Upper lobe of right lung (tissue), 1 donor: Measurements from ENCODE around the gene CBX7. TPM values are rescaled to one million over a fixed set of nuclear protein-coding genes. Genes with fewer than 3 reads are reported as not detected.
A peak's percentile ranks its signal among the peaks of the same experiment; 100 is the strongest.
"Not testable (repeated sequence)": the region's sequence is repeated elsewhere in the genome, so short reads cannot be mapped to it uniquely, and the experiment has no call there.

Experiments
- ATAC-seq: fragments of 200-7000 bp; cut with Tn5 transposase; one replicate; pipeline ENCODE4 v1.9.1; 2020; ENCODE audit warnings: mild to moderate bottlenecking, moderate library complexity
- DNase-seq: peaks from one replicate; pipeline ENCODE4 v3.0.0-alpha.2; 2020
- H3K27ac ChIP-seq: fragments of 200-600 bp; one replicate; pipeline ENCODE4 v1.8.0; 2022
- H3K27me3 ChIP-seq: fragments of 200-600 bp; one replicate; pipeline ENCODE4 v1.8.0; 2022; ENCODE audit warnings: mild to moderate bottlenecking
- H3K36me3 ChIP-seq: fragments of 200-600 bp; one replicate; pipeline ENCODE4 v1.8.0; 2022
- H3K4me1 ChIP-seq: fragments of 200-600 bp; one replicate; pipeline ENCODE4 v1.8.0; 2022
- H3K4me3 ChIP-seq: fragments of 200-600 bp; one replicate; pipeline ENCODE4 v1.8.0; 2022; ENCODE audit warnings: mild to moderate bottlenecking
- H3K9me3 ChIP-seq: fragments of 200-600 bp; one replicate; pipeline ENCODE4 v1.8.0; 2022
- intact Hi-C: fragments of 100-400 bp; cut with DNase I; formaldehyde crosslinking; loops from one replicate; pipeline ENCODE4 v1.11.0; 2022
- total RNA-seq: library from RNA; stranded (reverse); fragmentation: NEBNext Ultra II Directional; extraction: Animal tissue kit (Norgen Biotek cat#: 25700); gene quantifications from one replicate; pipeline ENCODE4 v1.2.1, GENCODE V29; 2021
- TF ChIP-seq, protein P1 (sequence below): fragments of 200-600 bp; IDR thresholded peaks from one replicate; pipeline ENCODE4 v1.8.0; 2022; ENCODE audit warnings: antibody characterized with exemption
- donor health status: DM: no; HTN: yes; CAD: no; lungs with severe emphysema.

Gene CBX7
- total RNA-seq, 1 donor from 2014 or later, result 62.7 TPM

DNA sequence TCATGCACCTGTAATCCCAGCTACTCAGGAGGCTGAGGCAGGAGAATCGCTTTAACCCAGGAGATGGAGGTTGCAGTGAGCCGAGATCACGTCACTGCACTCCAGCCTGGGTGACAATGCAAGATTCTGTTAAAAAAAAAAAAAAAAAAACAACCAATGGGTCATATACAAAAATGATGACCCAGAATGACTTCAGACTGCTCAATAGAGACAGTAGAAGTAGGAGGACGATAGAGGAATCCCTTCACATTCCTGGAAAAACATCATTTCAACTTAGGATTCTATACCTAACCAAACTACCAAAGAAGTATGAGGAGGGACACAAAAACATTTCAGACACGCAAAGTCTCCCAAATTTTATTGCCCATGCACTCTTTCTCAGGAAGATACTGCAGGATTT lies 14.1 kb upstream of the CBX7 start:
- peaks cover 6% of the 10 kb centered on the region for H3K4me1 ChIP-seq
- H3K27me3 ChIP-seq, result no peaks in the 10 kb centered on the region
- no peaks in the 10 kb centered on the region for H3K9me3 ChIP-seq
- no peak for DNase-seq
- H3K36me3 ChIP-seq, result no peaks in the 10 kb centered on the region
- no peak for ATAC-seq
- no peak overlapping the region for H3K27ac ChIP-seq
- TF ChIP-seq, protein P1, sequence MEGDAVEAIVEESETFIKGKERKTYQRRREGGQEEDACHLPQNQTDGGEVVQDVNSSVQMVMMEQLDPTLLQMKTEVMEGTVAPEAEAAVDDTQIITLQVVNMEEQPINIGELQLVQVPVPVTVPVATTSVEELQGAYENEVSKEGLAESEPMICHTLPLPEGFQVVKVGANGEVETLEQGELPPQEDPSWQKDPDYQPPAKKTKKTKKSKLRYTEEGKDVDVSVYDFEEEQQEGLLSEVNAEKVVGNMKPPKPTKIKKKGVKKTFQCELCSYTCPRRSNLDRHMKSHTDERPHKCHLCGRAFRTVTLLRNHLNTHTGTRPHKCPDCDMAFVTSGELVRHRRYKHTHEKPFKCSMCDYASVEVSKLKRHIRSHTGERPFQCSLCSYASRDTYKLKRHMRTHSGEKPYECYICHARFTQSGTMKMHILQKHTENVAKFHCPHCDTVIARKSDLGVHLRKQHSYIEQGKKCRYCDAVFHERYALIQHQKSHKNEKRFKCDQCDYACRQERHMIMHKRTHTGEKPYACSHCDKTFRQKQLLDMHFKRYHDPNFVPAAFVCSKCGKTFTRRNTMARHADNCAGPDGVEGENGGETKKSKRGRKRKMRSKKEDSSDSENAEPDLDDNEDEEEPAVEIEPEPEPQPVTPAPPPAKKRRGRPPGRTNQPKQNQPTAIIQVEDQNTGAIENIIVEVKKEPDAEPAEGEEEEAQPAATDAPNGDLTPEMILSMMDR, result no peak
- H3K4me3 ChIP-seq, result no peak overlapping the region
- intact Hi-C loops, result no loop called here

DNA sequence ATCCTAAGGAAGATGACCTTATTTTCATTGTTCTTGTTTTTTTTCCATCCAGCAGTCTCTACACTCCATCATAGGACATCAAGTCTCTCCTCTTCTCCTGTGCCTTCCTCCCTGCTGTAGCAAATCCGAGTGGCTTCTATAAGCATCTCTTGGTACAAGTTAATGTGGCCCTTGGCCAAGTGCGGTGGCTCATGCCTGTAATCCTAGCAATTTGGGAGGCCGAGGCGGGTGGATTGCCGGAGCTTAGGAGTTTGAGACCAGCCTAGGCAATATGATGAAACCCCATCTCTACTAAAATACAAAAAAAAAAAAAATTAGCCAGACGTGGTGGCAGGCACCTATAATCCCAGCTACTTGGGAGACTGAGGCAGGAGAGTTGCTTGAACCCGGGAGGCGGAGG lies 3.6 kb upstream of the CBX7 start:
- H3K9me3 ChIP-seq, H3K27ac ChIP-seq, ATAC-seq, intact Hi-C loops, H3K27me3 ChIP-seq, DNase-seq, H3K36me3 ChIP-seq, H3K4me3 ChIP-seq: not testable (repeated sequence)
- peaks cover 12% of the 10 kb centered on the region for H3K4me1 ChIP-seq

DNA sequence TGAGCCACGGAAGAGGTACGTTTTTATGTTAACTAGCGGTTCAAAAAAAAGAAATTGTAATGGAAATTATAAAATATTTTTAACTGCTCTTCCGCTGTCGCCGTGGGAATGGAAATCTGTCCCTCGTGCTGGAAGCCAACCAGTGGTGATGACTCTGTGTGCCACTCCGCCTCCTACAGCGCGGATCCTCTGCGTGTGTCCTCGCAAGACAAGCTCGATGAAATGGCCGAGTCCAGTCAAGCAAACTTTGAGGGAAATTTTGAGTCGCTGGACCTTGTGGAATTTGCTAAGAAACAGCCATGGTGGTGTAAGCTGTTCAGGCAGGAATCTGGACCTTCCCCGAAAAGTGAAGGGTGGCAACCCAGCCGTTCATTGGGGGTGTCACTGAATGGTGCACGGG lies 2.9 kb upstream of the CBX7 start:
- DNase-seq (no peak), ATAC-seq (no peak)
- H3K4me1 ChIP-seq, result peaks cover 16% of the 10 kb centered on the region
- intact Hi-C loops, result no loop called here
- no peaks in the 10 kb centered on the region for H3K36me3 ChIP-seq
- TF ChIP-seq, protein P1, result no peak
- H3K4me3 ChIP-seq, result no peak overlapping the region
- H3K9me3 ChIP-seq, result no peaks in the 10 kb centered on the region
- H3K27ac ChIP-seq, result no peak overlapping the region
- H3K27me3 ChIP-seq, result peaks cover 7% of the 10 kb centered on the region

DNA sequence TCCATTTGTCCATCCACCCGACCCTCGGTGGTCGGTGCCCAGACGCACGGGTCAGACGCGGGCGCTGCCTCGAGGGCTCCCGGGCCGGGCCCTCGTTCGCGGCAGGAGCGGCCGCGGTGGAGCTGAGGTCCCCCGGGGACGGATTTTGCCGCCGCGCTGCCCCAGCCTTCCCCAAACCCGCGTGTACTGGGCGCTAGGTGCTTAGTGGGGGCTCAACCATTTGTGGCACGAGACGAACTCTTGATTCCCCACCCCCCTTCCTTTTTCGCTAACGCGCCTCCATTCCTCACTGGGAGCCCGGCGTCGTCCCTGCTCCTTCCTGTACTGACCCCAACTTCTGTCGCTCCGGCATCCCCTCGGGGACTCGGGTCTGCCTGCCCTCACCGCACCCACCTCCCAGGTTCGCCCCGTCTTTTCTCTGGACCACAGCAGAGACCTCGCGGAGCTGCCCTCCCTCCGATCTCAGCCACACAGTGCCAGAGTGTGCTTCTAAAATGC lies 789 bp upstream of the CBX7 start:
- peaks cover 31% of the 10 kb centered on the region for H3K4me1 ChIP-seq
- H3K9me3 ChIP-seq, result no peaks in the 10 kb centered on the region
- intact Hi-C loops, result no loop called here
- TF ChIP-seq, protein P1, result no peak
- peak overlapping the region; percentile 80 for H3K4me3 ChIP-seq
- H3K27me3 ChIP-seq, result peaks cover 7% of the 10 kb centered on the region
- DNase-seq (peak; percentile 65), ATAC-seq (no peak)
- H3K27ac ChIP-seq, result peak overlapping the region; percentile 91
- H3K36me3 ChIP-seq, result no peaks in the 10 kb centered on the region

DNA sequence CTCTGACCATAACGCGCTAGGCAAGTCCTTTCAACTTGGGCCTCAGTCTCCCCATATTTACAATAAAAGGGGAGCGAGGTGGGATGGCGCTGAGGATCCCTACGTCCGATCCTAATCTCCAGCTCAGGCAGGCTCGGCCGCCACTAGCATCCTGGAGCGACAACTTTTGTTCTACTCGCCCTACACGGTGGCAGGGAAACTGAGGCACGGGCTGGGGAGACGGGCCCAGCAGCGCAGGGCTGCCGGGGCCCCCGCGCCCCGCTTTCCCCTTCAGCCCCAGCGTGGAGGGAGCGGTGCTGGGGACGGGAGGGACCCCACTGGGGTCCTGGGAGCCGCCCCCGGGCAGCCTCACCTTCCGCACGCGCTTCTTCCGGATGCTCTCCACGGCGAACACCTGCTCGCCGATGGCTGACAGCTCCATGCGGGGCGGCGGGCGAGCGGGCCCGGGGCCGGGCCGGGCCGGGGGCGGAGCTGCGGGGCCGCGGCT lies 413 bp downstream of the CBX7 start:
- no peak for ATAC-seq
- Histone ChIP-seq H3K9me3 (no peaks in the 10 kb centered on the region), H3K36me3 (no peaks in the 10 kb centered on the region), H3K4me3 (peak overlapping the region; percentile 80), H3K4me1 (peaks cover 43% of the 10 kb centered on the region), H3K27ac (peak overlapping the region; percentile 84), H3K27me3 (peaks cover 7% of the 10 kb centered on the region)
- TF ChIP-seq, protein P1, result no peak
- no peak for DNase-seq
- intact Hi-C loops, result no loop called here

DNA sequence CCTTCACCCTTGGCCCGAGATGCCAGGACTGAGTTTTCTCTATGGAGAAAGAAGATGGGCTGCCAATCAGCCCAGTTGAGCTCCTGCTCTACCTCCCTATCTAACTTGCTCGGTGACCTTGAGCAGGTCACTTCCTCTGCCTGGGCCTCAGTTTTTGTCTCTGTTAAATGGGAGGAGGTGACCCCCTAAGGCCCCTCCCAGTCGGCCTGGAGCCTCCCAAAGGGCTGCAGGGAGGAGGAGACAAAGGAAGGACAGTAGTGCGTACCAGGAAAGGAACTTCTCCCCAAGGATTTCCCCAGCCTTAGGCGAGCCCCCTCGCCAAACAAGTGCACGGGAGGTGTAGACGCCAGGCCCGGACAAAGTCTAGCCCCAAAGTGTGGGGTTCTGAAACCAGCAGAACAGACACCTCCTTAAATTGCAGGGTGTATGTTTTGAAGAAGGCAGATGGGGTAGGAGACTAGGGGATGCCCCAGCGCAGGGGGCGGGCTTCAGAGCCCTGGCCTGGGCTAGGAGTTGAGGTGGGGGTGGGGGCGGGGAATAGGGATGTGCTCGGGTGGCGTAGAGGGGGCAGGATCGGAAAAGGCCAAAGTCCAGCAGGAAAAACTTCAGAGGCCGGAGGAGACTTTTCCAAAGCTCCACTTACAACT lies 1.0 kb downstream of the CBX7 start:
- Histone ChIP-seq H3K27ac (peak overlapping the region; percentile 84), H3K4me1 (peaks cover 48% of the 10 kb centered on the region), H3K4me3 (peak overlapping the region; percentile 80), H3K36me3 (no peaks in the 10 kb centered on the region), H3K27me3 (peaks cover 7% of the 10 kb centered on the region), H3K9me3 (no peaks in the 10 kb centered on the region)
- TF ChIP-seq, protein P1, result no peak
- ATAC-seq (no peak), DNase-seq (peak; percentile 65)
- intact Hi-C loops, result no loop called here
